Nephron progenitor cell (in vitro differentiated cells): Measurements from ENCODE around the gene JMJD7.

Experiments used
- DNase-seq: peaks from one replicate; pipeline ENCODE4 v3.0.0; 2021
- H3K27ac Mint-ChIP-seq: 2 replicates; pipeline ENCODE4 v1.8.0; 2021; ENCODE audit warnings: mild to moderate bottlenecking, moderate library complexity, mixed read lengths
- H3K27me3 Mint-ChIP-seq: 2 replicates; pipeline ENCODE4 v1.8.0; 2021; ENCODE audit warnings: mild to moderate bottlenecking, low read depth, mixed read lengths; ENCODE audit not compliant: poor library complexity
- H3K36me3 Mint-ChIP-seq: 2 replicates; pipeline ENCODE4 v1.8.0; 2021; ENCODE audit warnings: low read depth, mixed read lengths
- H3K4me1 Mint-ChIP-seq: 2 replicates; pipeline ENCODE4 v1.8.0; 2021; ENCODE audit warnings: mixed read lengths
- H3K4me3 Mint-ChIP-seq: 2 replicates; pipeline ENCODE4 v1.8.0; 2021; ENCODE audit warnings: mild to moderate bottlenecking, moderate library complexity, mixed read lengths
- H3K9me3 Mint-ChIP-seq: 2 replicates; pipeline ENCODE4 v1.8.0; 2021; ENCODE audit warnings: mild to moderate bottlenecking, moderate library complexity, mixed read lengths
- TF ChIP-seq, protein P1 (sequence below): fragments of 200-600 bp; sonication (generic); IDR thresholded peaks from 2 replicates; pipeline ENCODE4 v1.5.0; 2021; ENCODE audit warnings: antibody characterized with exemption

JMJD7 gene

DNA sequence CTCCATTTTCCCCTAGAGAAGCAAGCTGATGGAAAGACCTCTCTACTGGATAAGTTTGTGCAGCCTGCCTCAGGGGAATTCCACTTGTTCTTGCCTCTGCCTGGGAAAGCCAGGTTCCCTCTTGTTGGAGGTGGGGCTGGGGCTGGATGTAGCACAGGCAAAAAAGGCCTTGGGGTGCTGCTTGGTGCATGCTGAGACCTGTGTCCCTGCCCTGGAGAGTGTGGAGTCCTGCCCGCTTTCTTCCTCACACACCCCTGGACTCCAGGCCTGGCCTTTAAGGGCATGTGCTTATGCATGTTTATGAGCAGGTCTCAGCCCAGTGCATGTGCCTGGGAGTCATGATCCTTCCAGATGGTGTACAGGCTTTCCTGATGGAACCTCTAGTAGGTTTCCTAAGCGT lies 23.5 kb upstream of the JMJD7 start:
- H3K27me3 Mint-ChIP-seq, result peaks cover 4% of the 10 kb centered on the region
- TF ChIP-seq, protein P1, sequence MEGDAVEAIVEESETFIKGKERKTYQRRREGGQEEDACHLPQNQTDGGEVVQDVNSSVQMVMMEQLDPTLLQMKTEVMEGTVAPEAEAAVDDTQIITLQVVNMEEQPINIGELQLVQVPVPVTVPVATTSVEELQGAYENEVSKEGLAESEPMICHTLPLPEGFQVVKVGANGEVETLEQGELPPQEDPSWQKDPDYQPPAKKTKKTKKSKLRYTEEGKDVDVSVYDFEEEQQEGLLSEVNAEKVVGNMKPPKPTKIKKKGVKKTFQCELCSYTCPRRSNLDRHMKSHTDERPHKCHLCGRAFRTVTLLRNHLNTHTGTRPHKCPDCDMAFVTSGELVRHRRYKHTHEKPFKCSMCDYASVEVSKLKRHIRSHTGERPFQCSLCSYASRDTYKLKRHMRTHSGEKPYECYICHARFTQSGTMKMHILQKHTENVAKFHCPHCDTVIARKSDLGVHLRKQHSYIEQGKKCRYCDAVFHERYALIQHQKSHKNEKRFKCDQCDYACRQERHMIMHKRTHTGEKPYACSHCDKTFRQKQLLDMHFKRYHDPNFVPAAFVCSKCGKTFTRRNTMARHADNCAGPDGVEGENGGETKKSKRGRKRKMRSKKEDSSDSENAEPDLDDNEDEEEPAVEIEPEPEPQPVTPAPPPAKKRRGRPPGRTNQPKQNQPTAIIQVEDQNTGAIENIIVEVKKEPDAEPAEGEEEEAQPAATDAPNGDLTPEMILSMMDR, result no peak

DNA sequence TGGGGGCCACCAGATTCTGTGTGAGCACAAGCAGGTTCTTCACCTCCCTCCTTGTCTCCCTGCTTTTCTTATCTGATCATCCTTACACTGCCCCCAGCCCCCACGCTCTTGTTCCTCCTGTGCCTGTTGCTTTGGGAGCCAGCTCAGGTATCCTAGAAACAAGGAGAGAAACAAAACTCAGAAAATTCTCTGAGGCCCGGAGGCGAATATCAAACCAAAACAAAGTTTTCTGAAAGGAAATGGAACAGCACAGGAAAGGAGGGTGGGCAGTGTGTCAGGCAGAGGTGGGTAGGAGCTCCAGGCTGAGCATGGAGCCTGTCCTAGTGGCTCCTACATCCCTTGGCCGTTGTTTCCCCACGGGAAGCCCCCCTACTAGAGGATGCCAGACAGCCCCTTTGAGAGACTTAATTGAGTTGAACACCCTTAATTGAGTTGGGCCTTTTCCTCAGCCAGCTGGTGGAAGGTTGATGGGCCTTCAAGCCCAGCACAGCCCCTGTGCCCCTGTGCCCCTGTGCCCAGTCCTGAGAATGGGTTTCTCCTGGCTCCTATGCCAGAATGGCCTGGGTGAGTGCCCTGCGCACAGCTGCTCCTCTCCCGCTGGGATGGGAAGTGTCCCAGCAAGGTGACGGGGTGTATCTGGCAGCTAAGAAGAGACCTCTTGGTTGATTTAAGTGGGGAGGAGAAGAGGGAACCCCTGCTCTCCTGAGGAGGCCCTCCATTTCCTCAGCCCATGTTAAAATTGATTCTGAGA lies 22.8 kb upstream of the JMJD7 start:
- Mint-ChIP-seq H3K27ac (peak overlapping the region; percentile 62), H3K4me3 (no peak overlapping the region), H3K4me1 (peaks cover 16% of the 10 kb centered on the region), H3K9me3 (no peaks in the 10 kb centered on the region), H3K27me3 (peaks cover 4% of the 10 kb centered on the region), H3K36me3 (peaks cover 13% of the 10 kb centered on the region)
- DNase-seq, result no peak
- TF ChIP-seq, protein P1, result no peak

More for the DNA sequence above, 23.5 kb upstream of the JMJD7 start:
- Mint-ChIP-seq H3K4me1 (peaks cover 16% of the 10 kb centered on the region), H3K4me3 (no peak overlapping the region), H3K36me3 (peaks cover 19% of the 10 kb centered on the region), H3K27ac (peak overlapping the region; percentile 62), H3K9me3 (no peaks in the 10 kb centered on the region)
- DNase-seq, result no peak

DNA sequence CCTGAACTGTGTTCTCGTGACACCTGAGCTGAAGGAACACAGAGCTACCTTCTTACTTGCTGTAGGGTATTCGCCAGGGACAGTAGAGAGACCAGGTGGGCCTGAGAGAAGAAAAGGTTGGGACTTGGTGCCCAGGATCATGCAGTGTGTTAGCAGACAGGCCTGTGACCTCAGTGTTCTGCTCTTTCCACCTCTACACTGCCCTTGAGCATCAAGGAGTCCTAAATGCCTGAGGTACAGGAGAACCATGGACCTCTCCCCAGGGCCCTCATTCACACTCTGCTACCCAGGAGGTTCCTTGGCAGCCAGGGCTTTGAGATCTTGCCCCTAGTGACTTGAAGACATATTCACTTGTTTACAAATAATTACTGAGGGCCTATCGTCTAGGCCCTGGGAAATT lies 22.2 kb upstream of the JMJD7 start:
- no peaks in the 10 kb centered on the region for H3K9me3 Mint-ChIP-seq
- peaks cover 16% of the 10 kb centered on the region for H3K4me1 Mint-ChIP-seq
- H3K36me3 Mint-ChIP-seq, result peaks cover 7% of the 10 kb centered on the region
- no peak for DNase-seq
- peaks cover 4% of the 10 kb centered on the region for H3K27me3 Mint-ChIP-seq
- TF ChIP-seq, protein P1, result no peak
- no peak overlapping the region for H3K4me3 Mint-ChIP-seq
- peak overlapping the region; percentile 28 for H3K27ac Mint-ChIP-seq

DNA sequence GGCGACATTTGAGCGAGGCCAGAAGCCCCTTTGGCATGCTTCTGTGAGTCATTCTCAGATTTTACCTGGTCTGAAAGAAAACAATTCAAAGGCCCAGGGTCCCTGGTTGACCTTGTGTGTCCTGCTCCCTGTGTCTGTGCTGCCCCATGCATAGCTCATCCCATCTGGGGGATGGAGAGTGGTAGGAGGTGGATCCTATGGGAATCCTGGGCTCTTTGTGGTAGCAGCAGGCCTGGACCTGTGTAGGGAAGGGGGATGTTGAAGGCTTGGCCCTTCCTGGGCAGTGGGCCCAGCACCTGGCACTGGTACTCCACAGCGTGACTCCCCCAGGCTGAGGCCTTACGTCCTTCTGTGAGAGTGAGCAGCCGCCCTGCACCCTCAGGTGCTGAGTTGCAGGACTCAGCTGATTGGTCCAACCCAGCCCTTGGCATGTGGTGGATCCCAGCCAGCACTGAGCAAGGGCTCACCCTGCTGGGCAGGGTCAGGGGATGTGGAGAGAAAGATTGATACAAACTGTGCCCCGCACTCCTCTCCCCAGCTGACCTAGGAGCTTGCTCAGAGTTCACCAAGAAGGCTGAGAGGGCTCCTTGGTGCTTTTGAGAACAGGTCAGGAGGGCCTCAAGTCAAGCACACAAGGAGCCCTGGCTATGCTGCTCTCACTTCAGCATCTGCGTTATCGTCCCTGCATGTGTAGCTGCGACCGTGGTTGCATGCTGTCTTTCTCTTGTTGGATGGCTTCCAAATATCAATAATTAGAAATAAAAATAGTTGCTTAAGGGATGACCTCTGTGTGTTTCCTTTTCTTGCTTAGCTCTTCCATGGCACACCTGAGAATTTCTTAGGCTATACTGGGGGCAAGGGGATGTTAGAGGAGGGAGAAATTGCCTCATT lies 21.4 kb upstream of the JMJD7 start:
- no peaks in the 10 kb centered on the region for H3K9me3 Mint-ChIP-seq
- peak overlapping the region; percentile 28 for H3K27ac Mint-ChIP-seq
- H3K27me3 Mint-ChIP-seq, result peaks cover 4% of the 10 kb centered on the region
- no peak overlapping the region for H3K4me3 Mint-ChIP-seq
- peaks cover 21% of the 10 kb centered on the region for H3K4me1 Mint-ChIP-seq
- TF ChIP-seq, protein P1, result no peak
- DNase-seq, result no peak
- no peaks in the 10 kb centered on the region for H3K36me3 Mint-ChIP-seq

DNA sequence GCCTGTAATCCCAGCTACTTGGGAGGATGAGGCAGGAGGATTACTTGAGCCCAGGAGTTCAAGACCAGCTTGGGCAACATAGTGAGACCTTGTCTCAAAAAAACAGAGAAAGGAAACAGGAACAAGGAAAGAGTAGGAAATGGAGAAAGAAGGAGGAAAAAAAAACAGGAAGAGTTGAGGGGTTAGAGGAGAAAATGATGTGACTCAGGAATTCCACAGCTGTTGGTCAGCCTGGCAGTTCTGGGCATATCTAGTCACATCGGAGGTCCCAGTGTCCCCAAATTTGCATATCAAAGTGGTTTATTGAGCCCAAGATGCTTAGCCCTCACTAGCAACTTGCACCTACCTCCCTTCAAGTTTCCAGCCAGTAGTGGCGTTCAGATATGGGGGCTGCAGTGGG lies 18.8 kb upstream of the JMJD7 start:
- DNase-seq, result no peak
- Mint-ChIP-seq H3K4me1 (peaks cover 24% of the 10 kb centered on the region), H3K27me3 (peaks cover 7% of the 10 kb centered on the region), H3K9me3 (no peaks in the 10 kb centered on the region), H3K36me3 (no peaks in the 10 kb centered on the region), H3K27ac (peak overlapping the region; percentile 29), H3K4me3 (no peak overlapping the region)
- TF ChIP-seq, protein P1, result no peak
